ENCODE measurements around the gene ZNF586.
"Not testable (repeated sequence)": the region's sequence is repeated elsewhere in the genome, so short reads cannot be mapped to it uniquely, and the experiment has no call there.

ZNF586 gene

DNA sequence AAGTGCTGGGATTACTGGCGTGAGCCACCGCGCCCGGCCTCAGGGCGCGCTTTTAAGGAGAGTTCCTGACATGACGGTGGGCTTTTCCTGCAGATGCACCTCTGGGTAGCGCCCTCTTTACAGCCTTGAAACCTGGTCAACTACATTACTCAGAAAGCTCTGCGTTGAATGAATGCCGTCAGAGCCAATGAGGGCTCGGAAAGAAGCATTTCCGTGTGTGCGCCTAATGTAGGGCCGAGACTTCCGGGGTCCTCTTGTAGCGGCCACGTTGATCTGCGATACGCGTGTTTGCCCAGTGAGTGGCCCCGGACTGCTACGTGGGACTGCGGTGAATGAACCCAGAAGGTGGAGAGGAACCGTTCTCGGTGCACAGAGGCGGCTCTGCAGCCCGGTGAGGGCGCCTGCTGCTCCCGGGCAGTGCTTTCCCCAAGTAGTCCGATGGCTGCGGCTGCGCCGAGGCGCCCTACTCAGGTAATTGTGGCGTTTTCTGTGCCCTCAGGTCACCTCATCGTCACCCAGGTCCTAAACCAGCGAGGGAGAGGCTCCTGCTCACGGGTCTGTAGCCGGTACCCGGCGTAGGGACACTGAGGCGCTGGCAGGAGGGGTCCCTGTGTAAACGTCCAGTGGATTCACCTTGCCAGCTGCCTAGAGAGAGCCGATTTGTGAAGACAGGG, 50.1 kb downstream of the ZNF586 start:
- peak overlapping the region; percentile 90 for H3K4me3 ChIP-seq (ENCODE audit: low read depth, low read length)
- TF ChIP-seq MYC (IDR thresholded peaks at IDR 0.05; ENCODE audit: low read depth, low read length) (peak; percentile 91), MAX (IDR thresholded peaks at IDR 0.05; ENCODE audit: low read depth, low read length) (peak; percentile 84), POLR2A (IDR thresholded peaks at IDR 0.05; ENCODE audit: extremely low read depth, insufficient read length) (peak; percentile 74)
- TF ChIP-seq, protein P1, sequence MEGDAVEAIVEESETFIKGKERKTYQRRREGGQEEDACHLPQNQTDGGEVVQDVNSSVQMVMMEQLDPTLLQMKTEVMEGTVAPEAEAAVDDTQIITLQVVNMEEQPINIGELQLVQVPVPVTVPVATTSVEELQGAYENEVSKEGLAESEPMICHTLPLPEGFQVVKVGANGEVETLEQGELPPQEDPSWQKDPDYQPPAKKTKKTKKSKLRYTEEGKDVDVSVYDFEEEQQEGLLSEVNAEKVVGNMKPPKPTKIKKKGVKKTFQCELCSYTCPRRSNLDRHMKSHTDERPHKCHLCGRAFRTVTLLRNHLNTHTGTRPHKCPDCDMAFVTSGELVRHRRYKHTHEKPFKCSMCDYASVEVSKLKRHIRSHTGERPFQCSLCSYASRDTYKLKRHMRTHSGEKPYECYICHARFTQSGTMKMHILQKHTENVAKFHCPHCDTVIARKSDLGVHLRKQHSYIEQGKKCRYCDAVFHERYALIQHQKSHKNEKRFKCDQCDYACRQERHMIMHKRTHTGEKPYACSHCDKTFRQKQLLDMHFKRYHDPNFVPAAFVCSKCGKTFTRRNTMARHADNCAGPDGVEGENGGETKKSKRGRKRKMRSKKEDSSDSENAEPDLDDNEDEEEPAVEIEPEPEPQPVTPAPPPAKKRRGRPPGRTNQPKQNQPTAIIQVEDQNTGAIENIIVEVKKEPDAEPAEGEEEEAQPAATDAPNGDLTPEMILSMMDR (IDR thresholded peaks at IDR 0.05; ENCODE audit: low read depth, low read length), result peak; percentile 3
- DNase-seq (ENCODE audit: low read depth), result peak; percentile 90

DNA sequence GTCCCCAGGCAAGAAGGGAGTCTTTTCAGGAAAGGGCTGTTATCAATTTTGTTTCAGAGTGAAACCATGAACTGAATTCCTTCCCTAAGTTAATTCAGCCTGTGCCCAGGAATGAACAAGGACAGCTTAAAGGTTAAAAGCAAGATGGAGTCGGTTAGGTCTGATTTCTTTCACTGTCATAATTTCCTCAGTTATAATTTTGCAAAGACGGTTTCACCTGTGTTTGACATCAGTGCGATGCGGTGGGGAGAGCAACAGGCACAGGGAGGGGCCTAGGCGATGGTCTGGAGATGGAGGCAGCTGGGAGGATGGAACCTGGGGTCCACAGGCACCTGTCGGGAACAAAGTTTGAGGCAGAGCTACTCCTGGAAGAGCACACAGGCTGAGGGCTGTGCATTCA, 51.1 kb downstream of the ZNF586 start:
- DNase-seq (ENCODE audit: low read depth), result no peak
- TF ChIP-seq, protein P1 (IDR thresholded peaks at IDR 0.05; ENCODE audit: low read depth, low read length), result no peak
- TF ChIP-seq POLR2A (IDR thresholded peaks at IDR 0.05; ENCODE audit: extremely low read depth, insufficient read length), result no peak
- TF ChIP-seq MYC (IDR thresholded peaks at IDR 0.05; ENCODE audit: low read depth, low read length), result no peak
- no peak for TF ChIP-seq MAX (IDR thresholded peaks at IDR 0.05; ENCODE audit: low read depth, low read length)

DNA sequence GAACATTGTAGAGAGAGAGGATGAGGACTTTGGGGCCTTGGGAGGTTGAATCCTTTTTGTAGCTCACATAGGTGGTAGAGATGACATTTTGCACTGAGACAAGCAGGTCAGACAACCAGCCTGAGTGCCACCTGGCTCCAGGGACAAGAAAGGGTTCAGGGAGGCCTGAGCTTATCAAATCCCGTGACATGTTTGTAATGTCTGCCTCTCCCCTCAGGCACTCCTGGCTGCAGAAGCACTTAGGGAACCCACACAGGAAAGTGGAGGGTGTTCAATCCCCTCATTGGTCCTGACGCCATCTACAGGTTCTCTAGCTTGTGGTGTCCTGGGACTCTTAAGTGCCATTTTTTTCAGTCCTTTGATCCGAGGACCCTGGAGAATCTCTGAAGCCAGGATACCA, 51.6 kb downstream of the ZNF586 start:
- peak; percentile 5 for DNase-seq (ENCODE audit: low read depth)
- H3K4me3 ChIP-seq (ENCODE audit: low read depth, low read length), result peak overlapping the region; percentile 90

More for the DNA sequence above, 51.1 kb downstream of the ZNF586 start:
- H3K4me3 ChIP-seq (ENCODE audit: low read depth, low read length), result peak overlapping the region; percentile 90

DNA sequence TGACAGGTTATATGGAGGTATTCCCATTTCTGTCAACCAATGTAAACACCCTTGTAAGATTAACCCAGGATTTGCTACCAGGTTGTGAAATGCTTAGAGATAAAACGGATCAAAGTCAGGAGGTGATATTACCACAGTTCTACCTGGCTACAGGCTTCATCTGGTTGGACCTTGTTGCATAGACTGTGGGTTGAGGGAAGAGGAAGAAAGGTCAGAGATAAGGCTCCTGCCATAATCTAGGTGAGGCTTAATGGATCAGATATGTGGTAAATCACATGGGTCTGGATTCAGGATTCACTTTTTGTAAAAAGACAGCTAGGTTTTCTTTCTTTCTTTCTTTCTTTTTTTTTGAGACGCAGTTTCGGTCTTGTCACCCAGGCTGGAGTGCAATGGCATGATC, 52.0 kb downstream of the ZNF586 start:
- not testable (repeated sequence) for DNase-seq (ENCODE audit: low read depth); H3K4me3 ChIP-seq (ENCODE audit: low read depth, low read length)

GRCh38 chr19:57823155-57823554, 53.7 kb downstream of the ZNF586 start:
- not testable (repeated sequence) for H3K4me3 ChIP-seq (ENCODE audit: low read depth, low read length); DNase-seq (ENCODE audit: low read depth)

DNA sequence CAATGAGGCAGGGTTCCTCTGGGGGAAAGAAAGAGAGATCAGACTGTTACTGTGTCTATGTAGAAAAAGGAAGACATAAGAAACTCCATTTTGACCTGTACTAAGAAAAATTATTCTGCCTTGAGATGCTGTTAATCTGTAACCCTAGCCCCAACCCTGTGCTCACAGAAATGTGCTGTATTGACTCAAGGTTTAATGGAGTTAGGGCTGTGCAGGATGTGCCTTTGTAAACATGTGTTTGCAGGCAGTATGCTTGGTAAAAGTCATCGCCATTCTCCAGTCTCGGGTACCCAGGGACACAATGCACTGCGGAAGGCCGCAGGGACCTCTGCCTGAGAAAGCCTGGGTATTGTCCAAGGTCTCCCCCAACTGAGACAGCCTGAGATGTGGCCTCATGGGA, 54.1 kb downstream of the ZNF586 start:
- not testable (repeated sequence) for DNase-seq (ENCODE audit: low read depth); H3K4me3 ChIP-seq (ENCODE audit: low read depth, low read length)

- TF ChIP-seq MAX (IDR thresholded peaks at IDR 0.05; ENCODE audit: low read depth, low read length) (no peak), MYC (IDR thresholded peaks at IDR 0.05; ENCODE audit: low read depth, low read length) (no peak), POLR2A (IDR thresholded peaks at IDR 0.05; ENCODE audit: extremely low read depth, insufficient read length) (no peak)
- TF ChIP-seq, protein P1 (IDR thresholded peaks at IDR 0.05; ENCODE audit: low read depth, low read length), result no peak
- no peak for DNase-seq (ENCODE audit: low read depth)
- H3K4me3 ChIP-seq (ENCODE audit: low read depth, low read length), result no peak overlapping the region
Observed at GRCh38 chr19:57825511-57825910, 56.0 kb downstream of the ZNF586 start.

- TF ChIP-seq POLR2A (IDR thresholded peaks at IDR 0.05; ENCODE audit: extremely low read depth, insufficient read length) (no peak), MAX (IDR thresholded peaks at IDR 0.05; ENCODE audit: low read depth, low read length) (no peak), MYC (IDR thresholded peaks at IDR 0.05; ENCODE audit: low read depth, low read length) (no peak)
- TF ChIP-seq, protein P1 (IDR thresholded peaks at IDR 0.05; ENCODE audit: low read depth, low read length), result no peak
- no peak overlapping the region for H3K4me3 ChIP-seq (ENCODE audit: low read depth, low read length)
- no peak for DNase-seq (ENCODE audit: low read depth)
Observed at GRCh38 chr19:57829316-57829715, 59.8 kb downstream of the ZNF586 start.

All from NB4 (cell line).